Measurements from ENCODE around the gene ZCWPW1. TPM values are rescaled to one million over a fixed set of nuclear protein-coding genes. Genes with fewer than 3 reads are reported as not detected.
"Not testable (repeated sequence)": the region's sequence is repeated elsewhere in the genome, so short reads cannot be mapped to it uniquely, and the experiment has no call there.

The ZCWPW1 gene
- total RNA-seq, 3 donors from 2014 or later (not counting 1 experiment from before 2014, with no cell fraction given) = 5.6 to 7.8 (median 7.2) TPM

DNA sequence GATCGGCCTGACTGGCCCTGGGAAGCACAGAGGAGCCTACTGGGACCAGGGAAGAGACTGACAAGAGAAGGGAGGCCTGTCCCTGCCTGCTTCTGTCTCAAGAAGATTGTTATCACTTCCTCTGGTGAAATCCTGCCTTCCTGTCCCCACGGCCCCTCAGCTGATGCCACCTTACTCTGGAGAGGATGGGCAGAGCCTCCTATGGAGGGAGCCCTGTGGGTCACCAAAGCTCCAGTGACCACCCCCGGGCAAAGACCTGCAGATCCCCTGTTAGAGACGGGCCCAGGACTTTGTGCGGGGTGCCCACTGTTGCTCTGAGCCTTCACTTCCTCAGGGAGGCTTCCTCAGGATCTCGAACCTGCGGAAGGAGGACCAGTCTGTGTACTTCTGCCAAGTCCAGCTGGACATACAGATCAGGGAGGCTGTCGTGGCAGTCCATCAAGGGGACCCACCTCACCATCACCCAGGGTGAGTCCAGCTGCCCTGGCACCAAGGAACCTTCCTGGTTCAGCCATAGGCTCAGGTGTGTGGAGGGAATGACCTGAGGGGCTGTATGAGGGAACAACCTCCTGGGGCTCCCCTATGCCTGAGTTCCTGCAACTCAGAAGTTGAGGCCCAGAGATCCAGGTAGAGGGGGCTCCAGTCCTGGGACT is 72.0 kb downstream of the ZCWPW1 start:
- intact Hi-C loops (cut with micrococcal nuclease) = no loop called here
- no peaks in the 10 kb centered on the region for H3K27me3 Mint-ChIP-seq (ENCODE audit: low read depth in 2 of 2)
- H3K36me3 Mint-ChIP-seq = peaks cover 11% of the 10 kb centered on the region
- H3K4me1 Mint-ChIP-seq = peaks cover 27 to 55% of the 10 kb centered on the region in 2 donors
- DNase-seq = no peak
- WGBS (ENCODE audit: insufficient coverage) = 89% methylated on average over 8 of the region's 8 CpGs
- peak overlapping the region; percentile 92 to 98 for H3K27ac Mint-ChIP-seq
- Histone ChIP-seq H3K36me3 (ENCODE audit: control insufficient read depth, insufficient read depth, low read length) (peaks cover 70% of the 10 kb centered on the region), H3K27ac (ENCODE audit: low read length) (no peak overlapping the region), H3K9me3 (ENCODE audit: control insufficient read depth, insufficient read depth, low read length) (no peaks in the 10 kb centered on the region), H3K4me1 (ENCODE audit: control insufficient read depth, insufficient read depth, low read length) (peaks cover 54% of the 10 kb centered on the region), H3K4me3 (ENCODE audit: low read length) (no peak overlapping the region), H3K27me3 (ENCODE audit: control insufficient read depth, insufficient read depth, low read length) (no peaks in the 10 kb centered on the region)
- no peak overlapping the region for H3K4me3 Mint-ChIP-seq
- no peaks in the 10 kb centered on the region for H3K9me3 Mint-ChIP-seq
- TF ChIP-seq CTCF (IDR thresholded peaks at IDR 0.05) = no peak
- no peak for ATAC-seq

GRCh38 chr7:100353685-100354330 is 74.7 kb downstream of the ZCWPW1 start:
- WGBS (ENCODE audit: insufficient coverage) = 67% methylated on average over 6 of the region's 6 CpGs
- no peaks in the 10 kb centered on the region for H3K9me3 ChIP-seq (ENCODE audit: control insufficient read depth, insufficient read depth, low read length)
- ATAC-seq = peak; percentile 19 to 43 (median 25)
- peak overlapping the region; percentile 70 for H3K4me3 ChIP-seq (ENCODE audit: low read length)
- Mint-ChIP-seq H3K4me1 (peaks cover 28 to 62% of the 10 kb centered on the region in 2 donors), H3K36me3 (no peaks in the 10 kb centered on the region), H3K27me3 (ENCODE audit: low read depth in 2 of 2) (no peaks in the 10 kb centered on the region), H3K4me3 (peak overlapping the region; percentile 95), H3K27ac (peak overlapping the region; percentile 92 to 98), H3K9me3 (no peaks in the 10 kb centered on the region)
- DNase-seq = peak; percentile 44 to 54
- no peak for TF ChIP-seq CTCF (IDR thresholded peaks at IDR 0.05)
- H3K4me1 ChIP-seq (ENCODE audit: control insufficient read depth, insufficient read depth, low read length) = peaks cover 64% of the 10 kb centered on the region
- H3K27me3 ChIP-seq (ENCODE audit: control insufficient read depth, insufficient read depth, low read length) = no peaks in the 10 kb centered on the region
- intact Hi-C loops (cut with micrococcal nuclease) = loop anchor here (2.0 kb wide), 1 partner anchor 15 kb away; no protein-coding TSS in a partner anchor
- peaks cover 60% of the 10 kb centered on the region for H3K36me3 ChIP-seq (ENCODE audit: control insufficient read depth, insufficient read depth, low read length)
- peak overlapping the region; percentile 66 for H3K27ac ChIP-seq (ENCODE audit: low read length)

- no peaks in the 10 kb centered on the region for H3K9me3 Mint-ChIP-seq
- peak overlapping the region; percentile 70 for H3K4me3 ChIP-seq (ENCODE audit: low read length)
- DNase-seq = no peak
- no peaks in the 10 kb centered on the region for H3K27me3 Mint-ChIP-seq (ENCODE audit: low read depth in 2 of 2)
- intact Hi-C loops (cut with micrococcal nuclease) = loop anchor here (2.0 kb wide), 1 partner anchor 16 kb away; no protein-coding TSS in a partner anchor
- peak overlapping the region; percentile 66 for H3K27ac ChIP-seq (ENCODE audit: low read length)
- peak overlapping the region; percentile 92 to 98 for H3K27ac Mint-ChIP-seq
- no peak for TF ChIP-seq CTCF (IDR thresholded peaks at IDR 0.05)
- H3K4me3 Mint-ChIP-seq = peak overlapping the region; percentile 95
- no peaks in the 10 kb centered on the region for H3K9me3 ChIP-seq (ENCODE audit: control insufficient read depth, insufficient read depth, low read length)
- H3K36me3 Mint-ChIP-seq = no peaks in the 10 kb centered on the region
- WGBS (ENCODE audit: insufficient coverage) = 84% methylated on average over 15 of the region's 16 CpGs
- peaks cover 60% of the 10 kb centered on the region for H3K4me1 ChIP-seq (ENCODE audit: control insufficient read depth, insufficient read depth, low read length)
- peaks cover 53% of the 10 kb centered on the region for H3K36me3 ChIP-seq (ENCODE audit: control insufficient read depth, insufficient read depth, low read length)
- peaks cover 28 to 62% of the 10 kb centered on the region in 2 donors for H3K4me1 Mint-ChIP-seq
- no peaks in the 10 kb centered on the region for H3K27me3 ChIP-seq (ENCODE audit: control insufficient read depth, insufficient read depth, low read length)
- peak in 1 of 3 donors; percentile 1 for ATAC-seq
Measured at GRCh38 chr7:100352984-100353684, 75.4 kb downstream of the ZCWPW1 start.

- peaks cover 53% of the 10 kb centered on the region for H3K36me3 ChIP-seq (ENCODE audit: control insufficient read depth, insufficient read depth, low read length)
- not testable (repeated sequence) for H3K9me3 Mint-ChIP-seq; H3K27me3 Mint-ChIP-seq (ENCODE audit: low read depth in 2 of 2); H3K9me3 ChIP-seq (ENCODE audit: control insufficient read depth, insufficient read depth, low read length); H3K36me3 Mint-ChIP-seq; H3K27me3 ChIP-seq (ENCODE audit: control insufficient read depth, insufficient read depth, low read length)
- WGBS (ENCODE audit: insufficient coverage) = 45% methylated on average over 16 of the region's 18 CpGs
- intact Hi-C loops (cut with micrococcal nuclease) = loop anchor here (2.0 kb wide), 1 partner anchor 16 kb away; no protein-coding TSS in a partner anchor
- DNase-seq = peak in 1 of 2 donors; percentile 35
- H3K4me1 Mint-ChIP-seq = peaks cover 28 to 59% of the 10 kb centered on the region in 2 donors
- ATAC-seq = peak; percentile 79 to 87 (median 85)
- H3K4me3 Mint-ChIP-seq = peak overlapping the region; percentile 95
- peak overlapping the region; percentile 66 for H3K27ac ChIP-seq (ENCODE audit: low read length)
- H3K4me1 ChIP-seq (ENCODE audit: control insufficient read depth, insufficient read depth, low read length) = peaks cover 58% of the 10 kb centered on the region
- peak overlapping the region; percentile 70 for H3K4me3 ChIP-seq (ENCODE audit: low read length)
- H3K27ac Mint-ChIP-seq = peak overlapping the region; percentile 92 to 98
Measured at GRCh38 chr7:100352230-100352781, 76.2 kb downstream of the ZCWPW1 start.

All from natural killer cell (primary cell).